Measurements from ENCODE around the gene GRIPAP1. TPM values are rescaled to one million over a fixed set of nuclear protein-coding genes. Genes with fewer than 3 reads are reported as not detected.

GRIPAP1 gene
- total RNA-seq, 1 donor = 11.9 TPM

- H3K4me3 ChIP-seq (ENCODE audit: low read depth, low read length) = no peak overlapping the region
- TF ChIP-seq CTCF (IDR thresholded peaks at IDR 0.05; ENCODE audit: insufficient read depth, low read length) = no peak
- DNase-seq (ENCODE audit: low read depth) = no peak
Measured at GRCh38 chrX:48978226-48978625, 23.8 kb downstream of the GRIPAP1 start.

- H3K4me3 ChIP-seq (ENCODE audit: low read depth, low read length) = no peak overlapping the region
- TF ChIP-seq CTCF (IDR thresholded peaks at IDR 0.05; ENCODE audit: insufficient read depth, low read length) = no peak
- DNase-seq (ENCODE audit: low read depth) = no peak
Measured at GRCh38 chrX:48976086-48976485, 26.0 kb downstream of the GRIPAP1 start.

- H3K4me3 ChIP-seq (ENCODE audit: low read depth, low read length) = no peak overlapping the region
- TF ChIP-seq CTCF (IDR thresholded peaks at IDR 0.05; ENCODE audit: insufficient read depth, low read length) = no peak
- DNase-seq (ENCODE audit: low read depth) = no peak
Measured at GRCh38 chrX:48975541-48975940, 26.5 kb downstream of the GRIPAP1 start.

GRCh38 chrX:48975041-48975440 is 27.0 kb downstream of the GRIPAP1 start:
- DNase-seq (ENCODE audit: low read depth) = no peak
- no peak overlapping the region for H3K4me3 ChIP-seq (ENCODE audit: low read depth, low read length)
- no peak for TF ChIP-seq CTCF (IDR thresholded peaks at IDR 0.05; ENCODE audit: insufficient read depth, low read length)

- no peak overlapping the region for H3K4me3 ChIP-seq (ENCODE audit: low read depth, low read length)
- no peak for DNase-seq (ENCODE audit: low read depth)
- TF ChIP-seq CTCF (IDR thresholded peaks at IDR 0.05; ENCODE audit: insufficient read depth, low read length) = no peak
Measured at GRCh38 chrX:48974574-48974973, 27.5 kb downstream of the GRIPAP1 start.

- no peak for TF ChIP-seq CTCF (IDR thresholded peaks at IDR 0.05; ENCODE audit: insufficient read depth, low read length)
- no peak for DNase-seq (ENCODE audit: low read depth)
- no peak overlapping the region for H3K4me3 ChIP-seq (ENCODE audit: low read depth, low read length)
Measured at GRCh38 chrX:48974033-48974432, 28.0 kb downstream of the GRIPAP1 start.
